ENCODE measurements around the gene HECW1. TPM values are rescaled to one million over a fixed set of nuclear protein-coding genes. Genes with fewer than 3 reads are reported as not detected.
"Not testable (repeated sequence)": the region's sequence is repeated elsewhere in the genome, so short reads cannot be mapped to it uniquely, and the experiment has no call there.

HECW1 gene
- polyA plus RNA-seq, 1 donor (not counting 4 experiments of a cell fraction or from before 2014, with no cell fraction given), result not detected

DNA sequence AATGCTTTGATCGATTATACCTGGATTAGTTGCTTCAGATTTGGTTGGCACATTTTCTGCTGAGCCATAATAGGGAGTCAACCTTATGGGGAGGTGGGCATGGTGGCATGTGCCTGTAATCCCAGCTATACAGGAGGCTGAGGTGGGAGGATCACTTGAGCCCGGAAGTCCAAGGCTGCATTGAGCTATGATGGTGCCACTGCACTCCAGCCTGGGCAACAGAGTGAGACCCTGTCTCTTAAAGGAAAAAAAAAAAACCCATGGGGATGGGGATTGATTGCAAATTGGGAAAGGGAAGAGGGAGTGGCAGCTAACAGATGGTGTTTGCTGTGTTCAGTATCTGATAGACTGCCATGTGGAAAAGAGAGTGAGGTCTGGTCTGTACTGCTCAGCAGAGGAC is 481.6 kb downstream of the HECW1 start:
- FAIRE-seq (no peak), DNase-seq (ENCODE audit: low read depth, low spot score) (no peak)
- Histone ChIP-seq H3K36me3 (ENCODE audit: control insufficient read depth in 2 of 2, extremely low read depth in 1 of 2, insufficient read depth in 2 of 2, low read length in 2 of 2) (peaks cover 4 to 8% of the 10 kb centered on the region in 2 experiments), H3K9me1 (ENCODE audit: control insufficient read depth, extremely low read depth, insufficient read depth, low read length) (peaks cover 3% of the 10 kb centered on the region), H3K9me3 (ENCODE audit: control insufficient read depth, low read depth, low read length) (no peaks in the 10 kb centered on the region), H3K79me2 (ENCODE audit: control insufficient read depth, insufficient read depth, low read length) (peaks cover 98% of the 10 kb centered on the region), H3K27me3 (ENCODE audit: control insufficient read depth, extremely low read depth, insufficient read depth, low read length) (no peaks in the 10 kb centered on the region), H3K4me2 (ENCODE audit: control insufficient read depth, extremely low read depth, insufficient read depth, low read depth, low read length) (peak overlapping the region; percentile 29), H2AFZ (ENCODE audit: control insufficient read depth, low read length) (no peak overlapping the region), H4K20me1 (ENCODE audit: control insufficient read depth, extremely low read depth, insufficient read depth, low read length) (peaks cover 29% of the 10 kb centered on the region), H3K4me1 (ENCODE audit: control insufficient read depth, extremely low read depth, insufficient read depth, low read length) (peaks cover 48% of the 10 kb centered on the region), H3K9ac (ENCODE audit: control insufficient read depth, extremely low read depth, insufficient read depth, low read length) (no peak overlapping the region), H3K27ac (ENCODE audit: control insufficient read depth, insufficient read depth, low read length) (no peak overlapping the region), H3K4me3 (ENCODE audit: control insufficient read depth in 2 of 3, extremely low read depth in 1 of 3, insufficient read depth in 2 of 3, low read depth in 1 of 3, low read length in 3 of 3) (no peak overlapping the region)
- dilution Hi-C loops (cut with MboI; ENCODE audit: extremely low pct_ligation_motif_present, low sequenced_read_pairs), result no loop called here
- TF ChIP-seq, protein P1, sequence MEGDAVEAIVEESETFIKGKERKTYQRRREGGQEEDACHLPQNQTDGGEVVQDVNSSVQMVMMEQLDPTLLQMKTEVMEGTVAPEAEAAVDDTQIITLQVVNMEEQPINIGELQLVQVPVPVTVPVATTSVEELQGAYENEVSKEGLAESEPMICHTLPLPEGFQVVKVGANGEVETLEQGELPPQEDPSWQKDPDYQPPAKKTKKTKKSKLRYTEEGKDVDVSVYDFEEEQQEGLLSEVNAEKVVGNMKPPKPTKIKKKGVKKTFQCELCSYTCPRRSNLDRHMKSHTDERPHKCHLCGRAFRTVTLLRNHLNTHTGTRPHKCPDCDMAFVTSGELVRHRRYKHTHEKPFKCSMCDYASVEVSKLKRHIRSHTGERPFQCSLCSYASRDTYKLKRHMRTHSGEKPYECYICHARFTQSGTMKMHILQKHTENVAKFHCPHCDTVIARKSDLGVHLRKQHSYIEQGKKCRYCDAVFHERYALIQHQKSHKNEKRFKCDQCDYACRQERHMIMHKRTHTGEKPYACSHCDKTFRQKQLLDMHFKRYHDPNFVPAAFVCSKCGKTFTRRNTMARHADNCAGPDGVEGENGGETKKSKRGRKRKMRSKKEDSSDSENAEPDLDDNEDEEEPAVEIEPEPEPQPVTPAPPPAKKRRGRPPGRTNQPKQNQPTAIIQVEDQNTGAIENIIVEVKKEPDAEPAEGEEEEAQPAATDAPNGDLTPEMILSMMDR (optimal IDR thresholded peaks at IDR 0.05 in 1 of 3, IDR thresholded peaks at IDR 0.05 in 1 of 3, conservative IDR thresholded peaks at IDR 0.05 in 1 of 3; ENCODE audit: extremely low read depth in 1 of 3, insufficient read depth in 2 of 3, low read length in 3 of 3), result no peak
- TF ChIP-seq EZH2 (IDR thresholded peaks at IDR 0.05; ENCODE audit: low read length), result no peak

DNA sequence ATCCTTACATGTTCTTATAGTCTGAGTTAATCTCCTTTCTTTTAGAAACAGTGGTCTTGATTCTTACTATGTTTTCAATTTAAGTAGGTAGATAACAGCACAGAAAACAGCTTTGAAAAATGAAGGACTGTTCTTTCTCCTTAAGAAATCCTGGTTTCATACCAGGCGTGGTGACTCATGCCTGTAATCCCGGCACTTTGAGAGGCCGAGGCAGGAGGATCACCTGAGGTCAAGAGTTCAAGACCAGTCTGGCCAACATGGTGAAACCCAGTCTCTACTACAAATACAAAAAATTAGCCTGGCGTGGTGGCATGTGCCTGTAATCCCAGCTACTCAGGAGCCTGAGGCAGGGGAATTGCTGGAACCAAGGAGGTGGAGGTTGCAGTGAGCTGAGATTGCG is 484.0 kb downstream of the HECW1 start:
- dilution Hi-C loops (cut with MboI; ENCODE audit: extremely low pct_ligation_motif_present, low sequenced_read_pairs); H3K4me2 ChIP-seq (ENCODE audit: control insufficient read depth, extremely low read depth, insufficient read depth, low read depth, low read length); H3K9me1 ChIP-seq (ENCODE audit: control insufficient read depth, extremely low read depth, insufficient read depth, low read length); H3K27me3 ChIP-seq (ENCODE audit: control insufficient read depth, extremely low read depth, insufficient read depth, low read length); DNase-seq (ENCODE audit: low read depth, low spot score); H3K27ac ChIP-seq (ENCODE audit: control insufficient read depth, insufficient read depth, low read length); H3K4me3 ChIP-seq (ENCODE audit: control insufficient read depth in 2 of 3, extremely low read depth in 1 of 3, insufficient read depth in 2 of 3, low read depth in 1 of 3, low read length in 3 of 3); H2AFZ ChIP-seq (ENCODE audit: control insufficient read depth, low read length); H3K9ac ChIP-seq (ENCODE audit: control insufficient read depth, extremely low read depth, insufficient read depth, low read length); H3K9me3 ChIP-seq (ENCODE audit: control insufficient read depth, low read depth, low read length); FAIRE-seq: not testable (repeated sequence)
- H4K20me1 ChIP-seq (ENCODE audit: control insufficient read depth, extremely low read depth, insufficient read depth, low read length), result peaks cover 27% of the 10 kb centered on the region
- H3K4me1 ChIP-seq (ENCODE audit: control insufficient read depth, extremely low read depth, insufficient read depth, low read length), result peaks cover 32% of the 10 kb centered on the region
- peaks cover 4 to 15% of the 10 kb centered on the region in 2 experiments for H3K36me3 ChIP-seq (ENCODE audit: control insufficient read depth in 2 of 2, extremely low read depth in 1 of 2, insufficient read depth in 2 of 2, low read length in 2 of 2)
- H3K79me2 ChIP-seq (ENCODE audit: control insufficient read depth, insufficient read depth, low read length), result peaks cover 98% of the 10 kb centered on the region

DNA sequence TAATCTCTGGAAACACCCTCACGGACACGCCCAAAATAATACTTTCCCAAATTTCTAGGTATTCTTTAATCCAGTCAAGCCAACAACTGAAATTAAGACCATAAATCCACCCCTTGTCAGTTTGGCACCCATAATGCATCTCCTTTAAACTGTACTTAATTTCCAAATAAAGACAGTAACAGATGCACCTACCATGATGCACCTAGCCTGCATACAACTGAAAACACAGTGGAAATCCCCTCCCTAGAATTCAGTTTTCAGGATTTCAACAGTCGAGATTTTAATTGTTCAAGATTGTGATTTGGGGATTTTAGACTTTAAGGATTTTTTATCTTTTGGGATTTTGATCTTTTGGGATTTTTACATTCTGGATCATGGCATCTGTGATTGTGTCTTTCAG is 487.6 kb downstream of the HECW1 start:
- Histone ChIP-seq H3K4me2 (ENCODE audit: control insufficient read depth, extremely low read depth, insufficient read depth, low read depth, low read length) (no peak overlapping the region), H3K27me3 (ENCODE audit: control insufficient read depth, extremely low read depth, insufficient read depth, low read length) (no peaks in the 10 kb centered on the region), H3K9ac (ENCODE audit: control insufficient read depth, extremely low read depth, insufficient read depth, low read length) (no peak overlapping the region), H3K9me1 (ENCODE audit: control insufficient read depth, extremely low read depth, insufficient read depth, low read length) (peaks cover 4% of the 10 kb centered on the region), H4K20me1 (ENCODE audit: control insufficient read depth, extremely low read depth, insufficient read depth, low read length) (peaks cover 12% of the 10 kb centered on the region), H3K4me3 (ENCODE audit: control insufficient read depth in 2 of 3, extremely low read depth in 1 of 3, insufficient read depth in 2 of 3, low read depth in 1 of 3, low read length in 3 of 3) (no peak overlapping the region), H2AFZ (ENCODE audit: control insufficient read depth, low read length) (no peak overlapping the region), H3K9me3 (ENCODE audit: control insufficient read depth, low read depth, low read length) (no peaks in the 10 kb centered on the region), H3K79me2 (ENCODE audit: control insufficient read depth, insufficient read depth, low read length) (peaks cover 98% of the 10 kb centered on the region), H3K27ac (ENCODE audit: control insufficient read depth, insufficient read depth, low read length) (no peak overlapping the region), H3K4me1 (ENCODE audit: control insufficient read depth, extremely low read depth, insufficient read depth, low read length) (peaks cover 13% of the 10 kb centered on the region), H3K36me3 (ENCODE audit: control insufficient read depth in 2 of 2, extremely low read depth in 1 of 2, insufficient read depth in 2 of 2, low read length in 2 of 2) (peaks cover 13 to 22% of the 10 kb centered on the region in 2 experiments)
- TF ChIP-seq, protein P1 (optimal IDR thresholded peaks at IDR 0.05 in 1 of 3, IDR thresholded peaks at IDR 0.05 in 1 of 3, conservative IDR thresholded peaks at IDR 0.05 in 1 of 3; ENCODE audit: extremely low read depth in 1 of 3, insufficient read depth in 2 of 3, low read length in 3 of 3), result no peak
- TF ChIP-seq EZH2 (IDR thresholded peaks at IDR 0.05; ENCODE audit: low read length), result no peak
- FAIRE-seq (no peak), DNase-seq (ENCODE audit: low read depth, low spot score) (no peak)
- dilution Hi-C loops (cut with MboI; ENCODE audit: extremely low pct_ligation_motif_present, low sequenced_read_pairs), result no loop called here

Data from keratinocyte (primary cell).